HFFc6 (cell line): Measurements from ENCODE around the gene FAM156B. TPM values are rescaled to one million over a fixed set of nuclear protein-coding genes. Genes with fewer than 3 reads are reported as not detected.
"Not testable (repeated sequence)": the region's sequence is repeated elsewhere in the genome, so short reads cannot be mapped to it uniquely, and the experiment has no call there.

Experiments used
- DNase-seq: peaks from one replicate; pipeline ENCODE4 v3.0.0-alpha.2; 2018
- H3K27ac Mint-ChIP-seq: 2 replicates; pipeline ENCODE4 v1.8.0; 2020; ENCODE audit warnings: mild to moderate bottlenecking, mixed read lengths
- H3K27me3 Mint-ChIP-seq: 2 replicates; pipeline ENCODE4 v1.8.0; 2021; ENCODE audit warnings: mild to moderate bottlenecking, moderate library complexity, mixed read lengths; ENCODE audit not compliant: insufficient read depth
- H3K36me3 Mint-ChIP-seq: 2 replicates; pipeline ENCODE4 v1.8.0; 2021; ENCODE audit warnings: low read depth, mixed read lengths
- H3K4me1 Mint-ChIP-seq: 2 replicates; pipeline ENCODE4 v1.8.0; 2020; ENCODE audit warnings: low read depth, mixed read lengths
- H3K4me3 Mint-ChIP-seq: 2 replicates; pipeline ENCODE4 v1.8.0; 2020; ENCODE audit warnings: mild to moderate bottlenecking, moderate library complexity, mixed read lengths
- H3K9me3 Mint-ChIP-seq: 2 replicates; pipeline ENCODE4 v1.8.0; 2020; ENCODE audit warnings: mild to moderate bottlenecking, mixed read lengths
- CTCF ChIP-seq: fragments of 200-600 bp; sonication (generic); IDR thresholded peaks from 2 replicates; pipeline ENCODE4 v1.5.0; 2021; ENCODE audit warnings: antibody characterized with exemption, mild to moderate bottlenecking
- total RNA-seq, 6 experiments: library from RNA; stranded (reverse); fragmentation: NEBNext Ultra II Directional; extraction: Animal tissue kit (Norgen Biotek cat#: 25700); gene quantifications; 2 replicates in 1 of 6; 3 replicates in 5 of 6; pipeline ENCODE4 v1.2.3, GENCODE V29; 2021

FAM156B gene
- total RNA-seq, 6 experiments from 2014 or later, result 9.7 to 15.4 (median 14.1) TPM

- Mint-ChIP-seq H3K27me3 (no peaks in the 10 kb centered on the region; the same call in none of the 2 replicates), H3K9me3 (no peaks in the 10 kb centered on the region), H3K4me1 (no peaks in the 10 kb centered on the region), H3K36me3 (no peaks in the 10 kb centered on the region), H3K4me3 (no peak overlapping the region), H3K27ac (no peak overlapping the region)
- TF ChIP-seq CTCF, result no peak
- no peak for DNase-seq
Measured at GRCh38 chrX:52870046-52870445, 27.1 kb upstream of the FAM156B start.

DNA sequence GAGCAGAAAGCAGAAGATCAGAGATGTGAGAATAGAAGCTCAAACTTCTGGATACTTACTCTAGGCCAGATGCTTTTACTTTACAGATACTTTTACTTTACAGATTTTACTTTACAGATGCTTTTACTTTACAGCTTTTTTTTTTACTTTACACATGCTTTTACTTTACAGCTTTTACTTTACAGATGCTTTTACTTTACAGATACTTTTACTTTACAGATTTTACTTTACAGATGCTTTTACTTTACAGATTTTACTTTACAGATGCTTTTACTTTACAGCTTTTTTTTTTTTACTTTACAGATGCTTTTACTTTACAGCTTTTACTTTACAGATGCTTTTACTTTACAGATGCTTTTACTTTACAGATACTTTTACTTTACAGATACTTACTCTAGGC lies 23.3 kb upstream of the FAM156B start:
- not testable (repeated sequence) for DNase-seq, H3K4me1 Mint-ChIP-seq, H3K9me3 Mint-ChIP-seq, H3K36me3 Mint-ChIP-seq, H3K27ac Mint-ChIP-seq, H3K4me3 Mint-ChIP-seq, H3K27me3 Mint-ChIP-seq

DNA sequence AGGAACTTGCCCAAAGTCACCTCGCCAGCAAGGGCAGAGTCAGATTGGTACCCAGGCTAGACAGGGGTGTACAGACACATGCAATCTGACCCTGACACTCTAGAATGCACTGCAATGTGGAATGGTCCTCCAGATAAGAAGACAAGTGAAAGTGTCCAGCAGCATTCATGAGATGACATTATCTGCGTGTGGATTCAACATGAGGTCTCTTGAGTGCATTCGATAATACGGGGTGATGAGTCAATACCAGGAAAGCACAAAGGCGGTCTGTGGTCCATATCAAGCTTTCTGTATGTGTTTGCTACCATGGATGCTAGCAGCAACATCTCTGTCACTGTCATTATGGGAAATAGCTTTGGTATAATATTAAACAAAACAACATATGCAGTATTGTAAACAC lies 22.5 kb upstream of the FAM156B start:
- DNase-seq, result no peak
- Mint-ChIP-seq H3K27ac (no peak overlapping the region), H3K4me3 (no peak overlapping the region), H3K36me3 (no peaks in the 10 kb centered on the region), H3K27me3 (peaks cover 2% of the 10 kb centered on the region), H3K9me3 (no peaks in the 10 kb centered on the region), H3K4me1 (no peaks in the 10 kb centered on the region)
- no peak for TF ChIP-seq CTCF

- not testable (repeated sequence) for DNase-seq, H3K27ac Mint-ChIP-seq, H3K4me3 Mint-ChIP-seq, H3K4me1 Mint-ChIP-seq, H3K27me3 Mint-ChIP-seq, H3K36me3 Mint-ChIP-seq, H3K9me3 Mint-ChIP-seq
Measured at GRCh38 chrX:52875436-52875835, 21.7 kb upstream of the FAM156B start.

GRCh38 chrX:52876386-52876785 lies 20.7 kb upstream of the FAM156B start:
- H3K36me3 Mint-ChIP-seq, H3K27me3 Mint-ChIP-seq, H3K27ac Mint-ChIP-seq, H3K4me1 Mint-ChIP-seq, H3K4me3 Mint-ChIP-seq, H3K9me3 Mint-ChIP-seq, DNase-seq: not testable (repeated sequence)

- H3K36me3 Mint-ChIP-seq, H3K4me1 Mint-ChIP-seq, H3K27me3 Mint-ChIP-seq: not testable (repeated sequence)
Measured at GRCh38 chrX:52887459-52887858, 9.7 kb upstream of the FAM156B start.

DNA sequence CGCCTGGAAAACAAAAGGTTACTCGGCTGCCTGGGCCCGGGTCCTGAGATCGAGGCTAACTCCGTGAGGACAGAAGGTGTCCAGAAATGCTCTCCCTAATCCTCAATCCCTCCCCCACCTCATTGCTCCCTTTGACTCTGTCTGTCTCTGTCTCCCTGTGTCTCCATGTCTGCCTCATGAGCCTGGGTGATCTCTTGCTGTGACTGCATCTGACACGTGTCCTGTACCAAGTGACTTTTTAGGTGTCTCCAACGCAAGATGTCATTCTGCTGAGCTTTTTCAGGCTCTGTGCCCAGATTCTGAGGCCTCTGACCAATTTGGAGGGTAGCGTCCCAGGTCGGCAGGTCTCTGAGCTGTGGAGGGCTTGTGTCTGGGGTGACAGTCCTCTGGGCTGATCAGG lies 9.0 kb upstream of the FAM156B start:
- H3K27me3 Mint-ChIP-seq, H3K36me3 Mint-ChIP-seq, H3K9me3 Mint-ChIP-seq, H3K27ac Mint-ChIP-seq, H3K4me1 Mint-ChIP-seq, H3K4me3 Mint-ChIP-seq, DNase-seq: not testable (repeated sequence)

More at GRCh38 chrX:52887459-52887858, 9.7 kb upstream of the FAM156B start:
- not testable (repeated sequence) for H3K4me3 Mint-ChIP-seq, H3K27ac Mint-ChIP-seq, H3K9me3 Mint-ChIP-seq, DNase-seq

GRCh38 chrX:52896438-52896837 lies 692 bp upstream of the FAM156B start:
- H3K9me3 Mint-ChIP-seq, H3K4me1 Mint-ChIP-seq, DNase-seq, H3K27ac Mint-ChIP-seq, H3K36me3 Mint-ChIP-seq, H3K4me3 Mint-ChIP-seq, H3K27me3 Mint-ChIP-seq: not testable (repeated sequence)

DNA sequence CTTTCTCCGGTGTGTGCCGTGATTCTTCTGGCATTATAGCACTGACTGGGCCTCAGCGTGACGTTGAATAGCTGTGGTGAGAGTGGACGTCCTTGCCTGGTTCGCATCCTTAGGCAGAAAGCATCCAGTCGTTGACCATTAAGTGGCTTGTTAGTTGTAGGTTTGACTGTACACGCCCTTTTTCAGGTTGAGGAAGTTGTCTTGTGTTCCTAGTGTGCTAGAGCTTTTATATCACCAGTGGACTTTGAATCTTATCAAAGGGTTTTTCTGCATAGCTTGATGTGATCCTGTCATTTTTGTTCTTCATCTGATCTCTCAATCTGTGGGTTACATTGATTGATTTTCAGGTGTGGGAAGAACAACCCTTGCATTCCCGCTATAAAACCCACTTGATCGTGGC lies 8.4 kb downstream of the FAM156B start:
- not testable (repeated sequence) for H3K27me3 Mint-ChIP-seq

DNA sequence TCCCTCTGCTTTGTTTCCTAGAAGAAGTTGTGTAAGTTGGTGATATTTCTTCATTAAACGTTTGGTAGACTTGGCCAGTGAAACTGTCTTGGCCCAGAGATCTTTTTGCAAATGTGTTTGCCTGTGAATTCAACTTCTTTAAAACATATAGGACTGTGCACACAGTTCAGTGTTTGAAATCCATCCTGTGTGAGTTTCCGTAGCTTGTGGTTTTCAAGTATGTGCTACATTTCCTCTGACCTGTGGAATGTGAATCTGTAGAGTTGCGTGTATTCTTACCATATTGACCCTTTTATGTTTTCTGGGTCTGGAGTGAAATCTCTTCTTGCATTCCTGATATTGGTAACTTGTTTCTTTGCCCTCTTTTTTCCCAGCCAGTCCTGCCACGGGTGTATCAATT lies 8.9 kb downstream of the FAM156B start:
- H3K36me3 Mint-ChIP-seq, H3K9me3 Mint-ChIP-seq, H3K4me1 Mint-ChIP-seq, H3K27me3 Mint-ChIP-seq, H3K27ac Mint-ChIP-seq, H3K4me3 Mint-ChIP-seq, DNase-seq: not testable (repeated sequence)

More for the DNA sequence above, 8.4 kb downstream of the FAM156B start:
- not testable (repeated sequence) for DNase-seq, H3K36me3 Mint-ChIP-seq, H3K4me1 Mint-ChIP-seq, H3K9me3 Mint-ChIP-seq, H3K27ac Mint-ChIP-seq, H3K4me3 Mint-ChIP-seq

- H3K36me3 Mint-ChIP-seq, DNase-seq, H3K4me1 Mint-ChIP-seq, H3K9me3 Mint-ChIP-seq, H3K27me3 Mint-ChIP-seq, H3K27ac Mint-ChIP-seq, H3K4me3 Mint-ChIP-seq: not testable (repeated sequence)
Measured at GRCh38 chrX:52907137-52907536, 10.0 kb downstream of the FAM156B start.

DNA sequence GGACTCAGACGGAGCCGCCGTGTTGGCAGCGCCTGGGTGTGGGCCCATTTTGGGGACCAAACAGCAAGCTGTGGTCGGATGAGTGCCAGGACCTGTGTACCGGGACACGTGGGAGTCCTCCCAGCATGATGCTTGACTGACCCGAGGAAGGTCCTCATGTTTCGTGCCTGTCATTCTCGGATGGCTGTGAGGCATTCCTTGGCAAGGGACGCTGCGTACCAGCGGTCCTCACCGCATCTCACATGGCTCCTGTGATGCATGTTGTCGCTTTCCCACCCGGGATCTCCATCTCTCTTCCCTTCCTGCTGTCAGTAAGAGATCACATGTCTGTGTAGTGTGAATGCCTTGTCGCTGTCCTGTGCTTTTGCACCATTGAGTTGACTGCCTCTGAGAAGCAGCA lies 10.8 kb downstream of the FAM156B start:
- not testable (repeated sequence) for H3K4me3 Mint-ChIP-seq, H3K27me3 Mint-ChIP-seq, H3K9me3 Mint-ChIP-seq, H3K4me1 Mint-ChIP-seq, H3K36me3 Mint-ChIP-seq, H3K27ac Mint-ChIP-seq, DNase-seq

DNA sequence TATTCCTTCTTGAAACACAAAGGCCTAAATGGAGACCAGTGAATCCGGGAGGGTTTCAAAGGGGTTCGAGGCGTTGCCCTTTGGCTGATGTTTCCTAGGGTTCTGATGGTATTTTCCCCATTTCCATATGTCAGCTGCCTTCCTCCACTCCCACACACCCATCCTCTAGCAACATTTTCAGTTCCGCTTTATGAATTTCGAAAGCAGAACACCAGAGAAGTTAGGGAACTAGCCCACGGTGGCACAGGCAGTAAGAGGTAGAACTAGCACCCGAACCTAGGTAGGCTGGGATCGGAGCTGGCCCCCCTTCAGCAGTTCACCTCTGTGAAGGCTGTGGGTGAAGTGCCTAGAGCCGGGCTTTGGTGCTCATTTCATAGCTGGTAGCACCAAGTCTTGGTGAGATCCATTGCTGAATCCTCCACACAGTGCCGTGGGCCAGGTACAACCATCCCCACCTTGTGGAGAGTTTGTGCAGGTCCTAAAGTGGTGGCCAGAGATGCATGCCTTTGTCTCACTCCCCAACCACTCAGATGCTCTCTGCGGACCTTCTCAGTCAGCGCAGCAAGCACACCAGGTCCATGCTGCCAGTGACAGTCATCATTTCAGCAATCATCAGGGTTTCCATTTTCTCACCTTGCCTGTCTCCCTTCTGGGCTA lies 12.3 kb downstream of the FAM156B start:
- not testable (repeated sequence) for H3K27ac Mint-ChIP-seq, DNase-seq

More for the DNA sequence above, 12.3 kb downstream of the FAM156B start:
- not testable (repeated sequence) for H3K4me3 Mint-ChIP-seq, H3K27me3 Mint-ChIP-seq, H3K36me3 Mint-ChIP-seq, H3K4me1 Mint-ChIP-seq, H3K9me3 Mint-ChIP-seq
